C4-2B (cell line): Measurements from ENCODE around the gene RYR3.

ENCODE experiments used
- ZFX ChIP-seq: fragments of 450-650 bp; IDR thresholded peaks from 2 replicates; pipeline ENCODE4 v1.6.1; 2017
- TF ChIP-seq, protein P1 (sequence below): fragments of 450-650 bp; conservative IDR thresholded peaks from 2 replicates; pipeline ENCODE4 v1.5.1; 2017; ENCODE audit warnings: mild to moderate bottlenecking

DNA sequence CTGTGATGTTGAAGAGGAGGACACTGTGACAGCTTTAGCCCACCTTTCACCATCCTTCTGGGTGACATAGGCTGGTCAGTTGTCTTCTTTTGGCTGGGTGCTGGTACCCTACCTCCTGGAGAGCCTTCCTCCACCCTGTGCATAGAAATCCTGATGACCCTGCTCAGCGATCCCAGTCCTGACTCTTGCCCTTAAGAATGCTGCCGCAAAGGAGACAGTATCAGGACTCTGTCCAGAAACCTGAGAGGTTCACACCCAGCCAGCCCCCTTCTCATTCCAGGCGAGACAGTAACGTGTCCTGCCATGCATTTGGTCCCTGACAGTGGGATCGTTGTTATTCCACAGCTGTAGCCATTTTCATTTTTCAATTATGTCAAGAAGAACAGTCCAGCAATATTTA, 344.7 kb downstream of the RYR3 start:
- TF ChIP-seq, protein P1, sequence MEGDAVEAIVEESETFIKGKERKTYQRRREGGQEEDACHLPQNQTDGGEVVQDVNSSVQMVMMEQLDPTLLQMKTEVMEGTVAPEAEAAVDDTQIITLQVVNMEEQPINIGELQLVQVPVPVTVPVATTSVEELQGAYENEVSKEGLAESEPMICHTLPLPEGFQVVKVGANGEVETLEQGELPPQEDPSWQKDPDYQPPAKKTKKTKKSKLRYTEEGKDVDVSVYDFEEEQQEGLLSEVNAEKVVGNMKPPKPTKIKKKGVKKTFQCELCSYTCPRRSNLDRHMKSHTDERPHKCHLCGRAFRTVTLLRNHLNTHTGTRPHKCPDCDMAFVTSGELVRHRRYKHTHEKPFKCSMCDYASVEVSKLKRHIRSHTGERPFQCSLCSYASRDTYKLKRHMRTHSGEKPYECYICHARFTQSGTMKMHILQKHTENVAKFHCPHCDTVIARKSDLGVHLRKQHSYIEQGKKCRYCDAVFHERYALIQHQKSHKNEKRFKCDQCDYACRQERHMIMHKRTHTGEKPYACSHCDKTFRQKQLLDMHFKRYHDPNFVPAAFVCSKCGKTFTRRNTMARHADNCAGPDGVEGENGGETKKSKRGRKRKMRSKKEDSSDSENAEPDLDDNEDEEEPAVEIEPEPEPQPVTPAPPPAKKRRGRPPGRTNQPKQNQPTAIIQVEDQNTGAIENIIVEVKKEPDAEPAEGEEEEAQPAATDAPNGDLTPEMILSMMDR: no peak
- no peak for TF ChIP-seq ZFX
